Middle frontal gyrus (tissue), 1 donor: ENCODE results near the gene PFN1.

Experiments used
- DNase-seq: peaks from one replicate; pipeline ENCODE4 v3.0.0-alpha.2; 2015; ENCODE audit warnings: low spot score; ENCODE audit errors: extremely low spot score

Gene PFN1

DNA sequence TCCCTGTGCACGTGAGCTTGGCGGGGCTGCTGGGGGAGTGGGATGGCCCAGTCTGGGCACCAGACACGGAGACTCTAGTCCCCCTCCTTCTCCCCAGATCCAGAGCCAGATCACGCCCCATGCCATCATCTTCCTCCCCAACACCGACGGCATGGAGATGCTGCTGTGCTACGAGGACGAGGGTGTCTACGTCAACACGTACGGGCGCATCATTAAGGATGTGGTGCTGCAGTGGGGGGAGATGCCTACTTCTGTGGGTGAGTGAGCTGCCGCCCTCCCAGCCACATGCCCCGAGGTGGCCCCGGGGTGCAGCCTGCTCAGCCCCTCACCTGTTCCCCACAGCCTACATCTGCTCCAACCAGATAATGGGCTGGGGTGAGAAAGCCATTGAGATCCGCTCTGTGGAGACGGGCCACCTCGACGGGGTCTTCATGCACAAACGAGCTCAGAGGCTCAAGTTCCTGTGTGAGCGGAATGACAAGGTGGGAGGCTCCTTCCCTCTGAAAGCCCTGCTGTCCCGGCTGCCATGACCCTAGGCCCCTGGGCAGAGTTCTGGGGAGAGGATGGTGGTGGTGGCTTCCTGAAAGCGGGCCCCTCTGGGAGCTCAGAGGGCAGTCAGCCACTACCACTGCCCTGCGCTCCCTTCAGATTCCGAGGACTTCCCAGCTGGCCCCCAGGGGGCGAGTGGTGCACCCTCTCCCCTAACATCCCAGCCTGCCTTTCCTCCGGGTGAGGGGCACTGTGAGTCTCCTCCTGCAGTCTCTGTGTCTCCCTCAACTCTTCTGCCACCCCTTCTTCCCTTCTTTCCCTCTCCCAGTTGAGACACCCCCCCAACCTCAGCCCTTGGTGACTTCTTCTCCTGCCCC, 51.8 kb downstream of the PFN1 start:
- DNase-seq, result no peak

DNA sequence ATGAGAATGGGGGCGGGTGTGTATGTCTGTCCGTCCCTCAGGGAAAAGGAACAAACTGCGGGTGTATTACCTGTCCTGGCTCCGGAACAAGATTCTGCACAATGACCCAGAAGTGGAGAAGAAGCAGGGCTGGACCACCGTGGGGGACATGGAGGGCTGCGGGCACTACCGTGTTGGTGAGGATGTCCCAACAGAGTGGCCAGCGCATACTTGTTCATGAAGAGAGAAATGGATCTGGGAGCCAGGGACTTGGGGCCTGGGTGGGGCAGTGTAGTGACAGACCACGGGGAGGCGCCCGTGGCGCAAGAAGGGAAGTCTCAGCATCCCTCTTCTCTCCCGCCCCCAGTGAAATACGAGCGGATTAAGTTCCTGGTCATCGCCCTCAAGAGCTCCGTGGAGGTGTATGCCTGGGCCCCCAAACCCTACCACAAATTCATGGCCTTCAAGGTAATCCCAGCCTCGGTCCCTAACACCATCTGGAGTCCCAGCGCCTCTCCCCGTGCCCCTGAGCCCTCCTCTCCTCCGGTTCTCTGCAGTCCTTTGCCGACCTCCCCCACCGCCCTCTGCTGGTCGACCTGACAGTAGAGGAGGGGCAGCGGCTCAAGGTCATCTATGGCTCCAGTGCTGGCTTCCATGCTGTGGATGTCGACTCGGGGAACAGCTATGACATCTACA, 52.5 kb downstream of the PFN1 start:
- no peak for DNase-seq
